Measurements from ENCODE around the gene LMO7.

DNA sequence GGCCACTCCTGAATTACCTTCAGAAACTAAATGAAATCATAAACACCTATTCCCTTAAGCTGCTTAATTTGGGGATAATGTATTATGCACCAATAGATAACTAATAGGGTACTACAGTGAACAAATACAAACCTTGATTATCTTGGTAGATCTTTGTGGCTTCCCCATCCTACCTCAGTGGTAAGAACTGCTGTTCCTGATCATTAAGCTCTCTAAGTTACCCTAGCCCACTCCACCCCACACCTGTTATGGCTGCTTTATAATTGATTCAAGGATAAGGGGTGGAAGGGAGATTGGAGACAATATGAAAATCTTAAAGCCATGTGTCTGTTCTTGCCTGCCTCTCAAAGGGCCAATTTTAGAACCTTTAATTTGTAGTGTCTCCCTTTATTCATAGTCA, 121.2 kb downstream of the LMO7 start:
- no peak for TF ChIP-seq POLR2A (IDR thresholded peaks at IDR 0.05)
- TF ChIP-seq, protein P1, sequence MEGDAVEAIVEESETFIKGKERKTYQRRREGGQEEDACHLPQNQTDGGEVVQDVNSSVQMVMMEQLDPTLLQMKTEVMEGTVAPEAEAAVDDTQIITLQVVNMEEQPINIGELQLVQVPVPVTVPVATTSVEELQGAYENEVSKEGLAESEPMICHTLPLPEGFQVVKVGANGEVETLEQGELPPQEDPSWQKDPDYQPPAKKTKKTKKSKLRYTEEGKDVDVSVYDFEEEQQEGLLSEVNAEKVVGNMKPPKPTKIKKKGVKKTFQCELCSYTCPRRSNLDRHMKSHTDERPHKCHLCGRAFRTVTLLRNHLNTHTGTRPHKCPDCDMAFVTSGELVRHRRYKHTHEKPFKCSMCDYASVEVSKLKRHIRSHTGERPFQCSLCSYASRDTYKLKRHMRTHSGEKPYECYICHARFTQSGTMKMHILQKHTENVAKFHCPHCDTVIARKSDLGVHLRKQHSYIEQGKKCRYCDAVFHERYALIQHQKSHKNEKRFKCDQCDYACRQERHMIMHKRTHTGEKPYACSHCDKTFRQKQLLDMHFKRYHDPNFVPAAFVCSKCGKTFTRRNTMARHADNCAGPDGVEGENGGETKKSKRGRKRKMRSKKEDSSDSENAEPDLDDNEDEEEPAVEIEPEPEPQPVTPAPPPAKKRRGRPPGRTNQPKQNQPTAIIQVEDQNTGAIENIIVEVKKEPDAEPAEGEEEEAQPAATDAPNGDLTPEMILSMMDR (IDR thresholded peaks at IDR 0.05), result no peak
